GM12873 (cell line): ENCODE data around the gene NFASC.

ENCODE experiments used
- CTCF ChIP-seq: IDR thresholded peaks from 2 replicates; pipeline ENCODE4 v1.5.1; 2012; ENCODE audit warnings: low read depth, mild to moderate bottlenecking, moderate library complexity, low read length, control low read depth; ENCODE audit not compliant: insufficient read depth; ENCODE audit errors: missing control alignments

The NFASC gene

GRCh38 chr1:204887846-204888245 lies 17.2 kb downstream of the NFASC start:
- TF ChIP-seq CTCF = no peak

- TF ChIP-seq CTCF = no peak
Measured at GRCh38 chr1:204888294-204888693, 17.6 kb downstream of the NFASC start.

- TF ChIP-seq CTCF = no peak
Measured at GRCh38 chr1:204889681-204890383, 19.2 kb downstream of the NFASC start.

GRCh38 chr1:204891860-204892259 lies 21.2 kb downstream of the NFASC start:
- TF ChIP-seq CTCF = no peak

GRCh38 chr1:204894031-204894430 lies 23.4 kb downstream of the NFASC start:
- no peak for TF ChIP-seq CTCF

GRCh38 chr1:204894606-204895005 lies 23.9 kb downstream of the NFASC start:
- TF ChIP-seq CTCF = no peak

GRCh38 chr1:204896023-204896422 lies 25.4 kb downstream of the NFASC start:
- TF ChIP-seq CTCF = no peak
